Sciatic nerve (tissue), 2 donors: Measurements from ENCODE around the gene PLEKHA5. TPM values are rescaled to one million over a fixed set of nuclear protein-coding genes. Genes with fewer than 3 reads are reported as not detected.
"Not testable (repeated sequence)": the region's sequence is repeated elsewhere in the genome, so short reads cannot be mapped to it uniquely, and the experiment has no call there.

Source experiments
- ATAC-seq: fragments of 200-7000 bp; cut with Tn5 transposase; one replicate; pipeline ENCODE4 v1.9.1; 2020; ENCODE audit warnings: mild to moderate bottlenecking, moderate library complexity
- DNase-seq: peaks from one replicate; pipeline ENCODE4 v3.0.0-alpha.2; 2020; ENCODE audit warnings: low spot score
- intact Hi-C: fragments of 100-400 bp; cut with DNase I; formaldehyde crosslinking; loops from one replicate; pipeline ENCODE4 v1.14.2; 2022
- total RNA-seq: library from RNA; stranded (reverse); fragmentation: NEBNext Ultra II Directional; extraction: Animal tissue kit (Norgen Biotek cat#: 25700); gene quantifications from one replicate; pipeline ENCODE4 v1.2.1, GENCODE V29; 2021
- donor health status: DM: no; HTN: no; CAD: no.
- donor health status: DM: no; HTN: no; CAD: no.

PLEKHA5 gene
- total RNA-seq, 1 donor from 2014 or later = 44.1 TPM

- no peak for DNase-seq
- ATAC-seq = no peak
- intact Hi-C loops = no loop called here
Measured at GRCh38 chr12:19288161-19288560, 158.6 kb downstream of the PLEKHA5 start.

GRCh38 chr12:19288603-19289244, 159.2 kb downstream of the PLEKHA5 start:
- ATAC-seq (peak; percentile 61), DNase-seq (no peak)
- intact Hi-C loops = no loop called here

- intact Hi-C loops = no loop called here
- DNase-seq (no peak), ATAC-seq (no peak)
Measured at GRCh38 chr12:19298836-19299605, 169.5 kb downstream of the PLEKHA5 start.

GRCh38 chr12:19299765-19300164, 170.2 kb downstream of the PLEKHA5 start:
- no peak for ATAC-seq
- no peak for DNase-seq
- intact Hi-C loops = no loop called here

- DNase-seq (no peak), ATAC-seq (no peak)
- intact Hi-C loops = no loop called here
Measured at GRCh38 chr12:19301223-19301622, 171.7 kb downstream of the PLEKHA5 start.

GRCh38 chr12:19301688-19302087, 172.2 kb downstream of the PLEKHA5 start:
- DNase-seq = no peak
- ATAC-seq = no peak
- intact Hi-C loops = no loop called here

- DNase-seq = no peak
- no peak for ATAC-seq
- intact Hi-C loops = no loop called here
Measured at GRCh38 chr12:19302100-19302640, 172.6 kb downstream of the PLEKHA5 start.

GRCh38 chr12:19303496-19303895, 174.0 kb downstream of the PLEKHA5 start:
- intact Hi-C loops = no loop called here
- DNase-seq = no peak
- ATAC-seq = no peak

GRCh38 chr12:19304149-19304750, 174.7 kb downstream of the PLEKHA5 start:
- ATAC-seq = no peak
- intact Hi-C loops = no loop called here
- DNase-seq = no peak

GRCh38 chr12:19305621-19306020, 176.1 kb downstream of the PLEKHA5 start:
- DNase-seq, ATAC-seq, intact Hi-C loops: not testable (repeated sequence)

- ATAC-seq = no peak
Measured at GRCh38 chr12:19306366-19306765, 176.8 kb downstream of the PLEKHA5 start.

GRCh38 chr12:19307451-19307850, 177.9 kb downstream of the PLEKHA5 start:
- no peak for DNase-seq
- no peak for ATAC-seq
- intact Hi-C loops = no loop called here

More at GRCh38 chr12:19306366-19306765, 176.8 kb downstream of the PLEKHA5 start:
- DNase-seq = no peak
- intact Hi-C loops = no loop called here

- no peak for ATAC-seq
- intact Hi-C loops = no loop called here
Measured at GRCh38 chr12:19311165-19311564, 181.6 kb downstream of the PLEKHA5 start.

GRCh38 chr12:19312637-19313036, 183.1 kb downstream of the PLEKHA5 start:
- DNase-seq (no peak), ATAC-seq (no peak)
- intact Hi-C loops = no loop called here

More at GRCh38 chr12:19311165-19311564, 181.6 kb downstream of the PLEKHA5 start:
- no peak for DNase-seq

GRCh38 chr12:19316425-19316824, 186.9 kb downstream of the PLEKHA5 start:
- intact Hi-C loops = no loop called here
- no peak for ATAC-seq
- DNase-seq = no peak

GRCh38 chr12:19322376-19322775, 192.8 kb downstream of the PLEKHA5 start:
- DNase-seq (no peak), ATAC-seq (no peak)
- intact Hi-C loops = no loop called here

GRCh38 chr12:19323805-19324204, 194.3 kb downstream of the PLEKHA5 start:
- intact Hi-C loops = no loop called here
- DNase-seq = no peak
- no peak for ATAC-seq

GRCh38 chr12:19326102-19326501, 196.6 kb downstream of the PLEKHA5 start:
- intact Hi-C loops = no loop called here
- ATAC-seq (no peak), DNase-seq (no peak)

GRCh38 chr12:19332196-19332595, 202.7 kb downstream of the PLEKHA5 start:
- DNase-seq (no peak), ATAC-seq (no peak)
- intact Hi-C loops = no loop called here

GRCh38 chr12:19338405-19338804, 208.9 kb downstream of the PLEKHA5 start:
- DNase-seq (no peak), ATAC-seq (no peak)
- intact Hi-C loops = no loop called here
